ENCODE results near the gene OR1D2.

Gene OR1D2

DNA sequence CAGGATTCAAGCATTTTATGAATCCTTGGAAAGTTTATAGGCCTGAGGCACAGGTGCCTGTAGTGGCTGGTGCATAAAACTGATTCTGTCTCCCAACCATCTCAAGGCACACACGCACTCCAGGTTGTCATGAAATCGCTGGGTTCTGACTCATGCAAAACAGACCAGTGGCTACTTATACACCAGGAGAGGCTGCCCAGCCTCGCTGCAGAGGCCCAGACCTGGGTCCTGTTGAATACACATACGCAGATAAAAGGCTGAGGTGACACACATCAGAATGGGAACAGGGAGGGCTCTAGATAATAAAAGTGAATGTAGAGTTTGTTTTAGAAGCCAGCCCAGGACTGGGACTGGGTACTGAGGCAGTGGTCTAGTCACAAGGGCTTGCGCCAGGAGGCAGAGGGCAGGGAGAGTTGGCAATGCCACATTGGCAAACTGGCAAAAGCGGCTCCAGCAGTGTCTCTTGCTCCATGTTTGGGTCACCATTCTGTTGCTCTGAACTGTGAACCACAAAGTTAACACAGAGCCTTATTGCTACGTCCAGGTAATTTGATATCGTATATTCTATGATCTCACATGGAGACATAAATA lies 54.4 kb downstream of the OR1D2 start:
- peak overlapping the region; percentile 50 for H3K4me3 ChIP-seq (ENCODE audit: severe bottlenecking)
- DNase-seq (ENCODE audit: low spot score) = no peak
- TF ChIP-seq, protein P1, sequence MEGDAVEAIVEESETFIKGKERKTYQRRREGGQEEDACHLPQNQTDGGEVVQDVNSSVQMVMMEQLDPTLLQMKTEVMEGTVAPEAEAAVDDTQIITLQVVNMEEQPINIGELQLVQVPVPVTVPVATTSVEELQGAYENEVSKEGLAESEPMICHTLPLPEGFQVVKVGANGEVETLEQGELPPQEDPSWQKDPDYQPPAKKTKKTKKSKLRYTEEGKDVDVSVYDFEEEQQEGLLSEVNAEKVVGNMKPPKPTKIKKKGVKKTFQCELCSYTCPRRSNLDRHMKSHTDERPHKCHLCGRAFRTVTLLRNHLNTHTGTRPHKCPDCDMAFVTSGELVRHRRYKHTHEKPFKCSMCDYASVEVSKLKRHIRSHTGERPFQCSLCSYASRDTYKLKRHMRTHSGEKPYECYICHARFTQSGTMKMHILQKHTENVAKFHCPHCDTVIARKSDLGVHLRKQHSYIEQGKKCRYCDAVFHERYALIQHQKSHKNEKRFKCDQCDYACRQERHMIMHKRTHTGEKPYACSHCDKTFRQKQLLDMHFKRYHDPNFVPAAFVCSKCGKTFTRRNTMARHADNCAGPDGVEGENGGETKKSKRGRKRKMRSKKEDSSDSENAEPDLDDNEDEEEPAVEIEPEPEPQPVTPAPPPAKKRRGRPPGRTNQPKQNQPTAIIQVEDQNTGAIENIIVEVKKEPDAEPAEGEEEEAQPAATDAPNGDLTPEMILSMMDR (IDR thresholded peaks at IDR 0.05; ENCODE audit: poor library complexity, severe bottlenecking) = no peak
- H3K9me3 ChIP-seq (ENCODE audit: severe bottlenecking) = no peaks in the 10 kb centered on the region
- no peaks in the 10 kb centered on the region for H3K4me1 ChIP-seq (ENCODE audit: insufficient read depth, poor library complexity, severe bottlenecking)
- H3K27ac ChIP-seq (ENCODE audit: poor library complexity, severe bottlenecking) = no peak overlapping the region
- ATAC-seq (ENCODE audit: low read depth) = no peak
- no peaks in the 10 kb centered on the region for H3K36me3 ChIP-seq (ENCODE audit: low read depth)
- H3K27me3 ChIP-seq (ENCODE audit: insufficient read depth, poor library complexity, severe bottlenecking) = no peaks in the 10 kb centered on the region

DNA sequence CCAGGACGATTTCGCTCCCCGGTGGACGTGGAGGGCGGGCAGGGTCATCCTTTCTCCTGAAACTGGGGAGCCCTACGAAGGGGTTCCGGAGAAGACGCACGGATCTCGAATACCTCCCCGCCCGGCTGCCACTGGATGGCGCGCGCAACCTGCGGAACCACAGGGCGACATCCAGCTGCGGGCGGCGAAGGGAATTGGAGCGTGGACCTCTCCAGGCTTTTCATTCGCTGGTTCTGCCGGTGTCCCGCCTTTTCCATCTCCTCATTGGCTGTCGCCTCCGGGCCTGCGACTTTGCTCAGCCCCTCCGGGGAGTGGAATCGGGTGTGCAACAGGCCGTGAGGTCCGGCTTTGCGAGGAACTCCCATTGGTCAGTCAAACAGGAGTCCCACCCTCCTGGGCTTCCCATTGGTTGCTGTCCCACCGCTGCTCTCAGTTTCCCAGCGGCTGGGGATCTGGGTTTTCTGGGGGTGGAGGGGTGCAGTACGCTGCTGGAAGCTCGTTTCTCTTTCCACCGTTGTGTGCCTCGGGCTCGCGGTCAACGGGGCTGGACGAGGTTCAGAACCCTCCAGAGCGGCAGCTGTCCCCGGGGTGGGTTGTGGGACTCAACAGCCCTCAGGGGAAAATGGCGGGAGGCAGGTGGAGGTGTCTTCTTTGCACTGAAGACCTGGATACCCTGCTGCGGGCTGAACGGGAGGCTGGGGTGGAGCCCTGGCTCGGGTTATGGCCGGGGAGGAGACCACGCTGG lies 55.3 kb downstream of the OR1D2 start:
- no peaks in the 10 kb centered on the region for H3K4me1 ChIP-seq (ENCODE audit: insufficient read depth, poor library complexity, severe bottlenecking)

DNA sequence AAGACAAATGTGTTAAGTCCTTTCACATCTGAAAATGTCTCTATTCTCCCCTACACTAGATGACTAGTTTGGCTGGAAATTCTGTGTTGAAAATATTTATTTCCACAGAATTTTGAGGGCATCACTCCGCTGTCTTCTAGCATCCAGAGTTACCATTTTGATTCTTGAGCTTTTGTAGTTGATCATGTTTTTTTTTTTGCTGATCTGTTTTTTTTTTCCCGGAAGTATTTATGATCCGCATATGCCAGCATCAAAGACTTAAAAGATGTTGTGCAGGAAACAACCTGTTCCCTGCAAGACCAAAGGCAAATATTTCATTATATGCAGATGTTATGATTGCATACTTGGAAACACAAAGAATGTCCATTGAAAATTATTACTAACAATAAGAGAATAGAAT lies 57.5 kb downstream of the OR1D2 start:
- DNase-seq (ENCODE audit: low spot score) (no peak), ATAC-seq (ENCODE audit: low read depth) (no peak)
- no peaks in the 10 kb centered on the region for H3K36me3 ChIP-seq (ENCODE audit: low read depth)
- no peak overlapping the region for H3K27ac ChIP-seq (ENCODE audit: poor library complexity, severe bottlenecking)
- H3K27me3 ChIP-seq (ENCODE audit: insufficient read depth, poor library complexity, severe bottlenecking) = no peaks in the 10 kb centered on the region
- TF ChIP-seq, protein P1 (IDR thresholded peaks at IDR 0.05; ENCODE audit: poor library complexity, severe bottlenecking) = no peak
- H3K4me3 ChIP-seq (ENCODE audit: severe bottlenecking) = no peak overlapping the region
- no peaks in the 10 kb centered on the region for H3K9me3 ChIP-seq (ENCODE audit: severe bottlenecking)
- no peaks in the 10 kb centered on the region for H3K4me1 ChIP-seq (ENCODE audit: insufficient read depth, poor library complexity, severe bottlenecking)

More for the DNA sequence above, 55.3 kb downstream of the OR1D2 start:
- Histone ChIP-seq H3K27ac (ENCODE audit: poor library complexity, severe bottlenecking) (no peak overlapping the region), H3K27me3 (ENCODE audit: insufficient read depth, poor library complexity, severe bottlenecking) (no peaks in the 10 kb centered on the region), H3K36me3 (ENCODE audit: low read depth) (no peaks in the 10 kb centered on the region), H3K4me3 (ENCODE audit: severe bottlenecking) (peak overlapping the region; percentile 50), H3K9me3 (ENCODE audit: severe bottlenecking) (no peaks in the 10 kb centered on the region)
- peak; percentile 98 for DNase-seq (ENCODE audit: low spot score)
- TF ChIP-seq, protein P1 (IDR thresholded peaks at IDR 0.05; ENCODE audit: poor library complexity, severe bottlenecking) = peak; percentile 96
- ATAC-seq (ENCODE audit: low read depth) = peak; percentile 99

DNA sequence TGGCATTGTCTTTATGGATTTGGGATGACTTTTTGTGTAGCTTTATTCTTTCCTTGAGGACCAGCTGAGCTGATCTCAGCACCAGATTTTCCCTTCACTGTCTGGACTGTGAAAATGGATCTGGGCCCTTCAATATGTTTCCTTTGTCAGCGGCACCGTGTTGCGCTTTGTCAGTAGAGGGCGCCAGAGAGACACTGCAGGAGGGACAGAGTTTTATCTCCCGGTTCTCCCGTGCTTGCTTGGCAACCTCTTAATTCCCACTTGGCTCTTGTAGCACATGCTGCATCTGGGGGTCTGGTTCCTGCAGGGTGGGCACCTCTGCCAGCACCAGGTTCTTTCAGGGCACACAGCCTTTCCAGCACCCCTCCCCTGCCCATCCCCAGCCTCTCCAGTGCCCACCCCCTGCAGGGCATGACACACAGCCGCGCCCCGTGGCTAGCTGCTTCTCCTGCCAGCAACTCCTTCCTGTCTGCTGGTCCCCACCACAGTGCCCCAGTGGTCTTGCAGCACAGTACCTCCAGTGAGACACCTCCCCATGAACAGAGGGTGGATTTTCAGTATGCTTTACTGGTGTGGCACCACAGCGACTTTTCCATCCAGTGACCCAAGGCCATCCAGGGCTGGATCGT lies 60.4 kb downstream of the OR1D2 start:
- ATAC-seq (ENCODE audit: low read depth) = no peak
- TF ChIP-seq, protein P1 (IDR thresholded peaks at IDR 0.05; ENCODE audit: poor library complexity, severe bottlenecking) = peak; percentile 15
- no peaks in the 10 kb centered on the region for H3K27me3 ChIP-seq (ENCODE audit: insufficient read depth, poor library complexity, severe bottlenecking)
- H3K4me3 ChIP-seq (ENCODE audit: severe bottlenecking) = no peak overlapping the region
- no peaks in the 10 kb centered on the region for H3K4me1 ChIP-seq (ENCODE audit: insufficient read depth, poor library complexity, severe bottlenecking)
- no peaks in the 10 kb centered on the region for H3K36me3 ChIP-seq (ENCODE audit: low read depth)
- H3K9me3 ChIP-seq (ENCODE audit: severe bottlenecking) = no peaks in the 10 kb centered on the region
- no peak for DNase-seq (ENCODE audit: low spot score)
- no peak overlapping the region for H3K27ac ChIP-seq (ENCODE audit: poor library complexity, severe bottlenecking)

All from RWPE2 (cell line).